GM08714 (cell line): ENCODE measurements around the gene EGFR.

Source experiments
- H3K4me3 ChIP-seq: fragments of 200-500 bp; sonication (Bioruptor generic); 2 replicates; pipeline ENCODE4 v1.5.1; 2014; ENCODE audit warnings: mild to moderate bottlenecking, low read length, inconsistent platforms
- ZNF274 ChIP-seq: IDR thresholded peaks from 2 replicates; pipeline ENCODE4 v1.6.1; 2012; ENCODE audit warnings: mild to moderate bottlenecking, low read depth, low read length

The EGFR gene

GRCh38 chr7:55018361-55019190 lies at the start of gene EGFR:
Gene EGFR (plus strand): TSS chr7:55019017. CDS start chr7:55019278, 261 bp downstream.
- H3K4me3 ChIP-seq: peak within 1 kb of the TSS; percentile 39; the same call in 1 of the 2 replicates
- no peak for TF ChIP-seq ZNF274

- H3K4me3 ChIP-seq: no peak overlapping the region
These were observed 49.4 kb upstream of the EGFR start for GRCh38 chr7:54969208-54969967.

GRCh38 chr7:54972733-54973294 lies 46.0 kb upstream of the EGFR start:
- no peak for TF ChIP-seq ZNF274
- H3K4me3 ChIP-seq: no peak overlapping the region

More at GRCh38 chr7:54969208-54969967, 49.4 kb upstream of the EGFR start:
- no peak for TF ChIP-seq ZNF274

GRCh38 chr7:54978364-54979116 lies 40.3 kb upstream of the EGFR start:
- no peak overlapping the region for H3K4me3 ChIP-seq
- no peak for TF ChIP-seq ZNF274

GRCh38 chr7:54980521-54980920 lies 38.3 kb upstream of the EGFR start:
- no peak overlapping the region for H3K4me3 ChIP-seq
- no peak for TF ChIP-seq ZNF274

GRCh38 chr7:54981913-54982312 lies 36.9 kb upstream of the EGFR start:
- TF ChIP-seq ZNF274: no peak
- no peak overlapping the region for H3K4me3 ChIP-seq

GRCh38 chr7:54985426-54986330 lies 33.1 kb upstream of the EGFR start:
- TF ChIP-seq ZNF274: no peak
- no peak overlapping the region for H3K4me3 ChIP-seq

DNA sequence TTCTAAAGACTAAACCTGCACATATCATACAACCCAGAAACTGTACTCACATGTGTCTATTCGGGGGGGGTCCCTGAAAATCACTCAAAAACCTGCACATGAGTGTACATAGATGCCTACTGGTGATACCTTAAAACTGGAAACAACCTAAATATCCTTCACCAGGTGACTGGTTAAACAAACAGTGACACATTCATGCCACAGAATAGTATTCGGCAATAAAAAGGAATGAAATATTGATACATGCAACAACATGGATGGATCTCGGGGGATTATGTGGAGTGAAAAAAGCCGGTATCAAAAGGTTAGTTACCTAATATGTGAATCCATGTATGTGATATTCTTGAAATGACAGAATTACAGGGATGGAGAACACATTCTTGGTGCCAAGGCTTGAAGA lies 32.1 kb upstream of the EGFR start:
- no peak for TF ChIP-seq ZNF274
- H3K4me3 ChIP-seq: no peak overlapping the region

- no peak for TF ChIP-seq ZNF274
- H3K4me3 ChIP-seq: no peak overlapping the region
These were observed 31.0 kb upstream of the EGFR start for GRCh38 chr7:54987772-54988171.

DNA sequence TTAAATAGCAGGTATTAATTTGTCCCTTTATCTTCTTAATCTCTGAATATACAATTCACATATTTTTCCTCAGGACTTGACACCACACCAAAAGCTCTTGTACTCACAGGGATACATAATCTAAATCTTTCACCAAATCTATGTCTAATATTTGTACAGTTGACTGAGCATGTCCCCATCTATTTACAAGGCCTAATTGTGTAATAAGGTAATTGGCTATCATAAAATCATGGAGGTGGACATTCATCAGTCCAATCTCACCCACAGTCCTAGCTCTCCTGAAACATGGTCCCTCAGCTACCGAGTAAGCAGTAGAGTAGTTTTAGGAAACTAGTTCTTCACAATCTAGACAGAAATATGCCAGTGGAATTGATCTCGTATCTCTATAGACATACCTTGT lies 30.3 kb upstream of the EGFR start:
- no peak overlapping the region for H3K4me3 ChIP-seq
- TF ChIP-seq ZNF274: no peak

DNA sequence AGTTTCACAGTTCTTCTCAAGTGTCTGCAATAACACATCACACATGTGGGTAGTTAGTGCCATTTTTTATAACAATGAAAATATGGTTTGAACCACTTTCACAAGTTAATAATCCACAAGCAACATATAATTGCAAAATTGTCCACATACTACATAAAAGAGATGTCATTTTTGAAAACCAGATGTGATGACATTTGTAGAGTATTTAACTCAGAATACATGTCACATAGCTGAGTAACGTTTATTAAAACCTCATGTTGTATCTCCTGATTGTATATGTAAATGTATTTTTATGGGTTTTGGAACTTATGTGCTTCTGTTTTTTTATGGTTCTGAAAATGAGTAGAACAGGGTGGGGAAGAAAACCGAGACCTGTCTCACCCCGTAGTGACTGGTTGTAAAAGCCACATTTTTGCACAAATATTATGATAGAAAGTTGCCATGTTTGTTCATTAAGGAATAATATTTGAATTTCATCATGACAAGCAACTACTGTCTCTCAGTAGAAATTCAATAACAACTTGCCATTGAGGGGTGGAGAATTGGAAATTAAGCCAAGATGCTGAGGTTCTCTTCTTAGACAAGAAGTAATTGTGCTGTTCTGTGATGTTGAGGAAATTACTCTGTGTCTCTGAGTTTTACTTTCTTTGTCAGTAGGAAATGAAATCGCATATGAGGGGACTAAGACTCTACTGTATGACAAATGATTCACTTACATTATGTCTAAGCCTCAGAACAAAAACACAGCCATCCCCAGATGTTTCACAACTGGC lies 29.2 kb upstream of the EGFR start:
- H3K4me3 ChIP-seq: no peak overlapping the region
- no peak for TF ChIP-seq ZNF274

- TF ChIP-seq ZNF274: no peak
- H3K4me3 ChIP-seq: no peak overlapping the region
These were observed 27.5 kb upstream of the EGFR start for GRCh38 chr7:54991341-54991740.
